HEK293T (cell line): ENCODE results near the gene GJB4.

Experiments used
- CTCF ChIA-PET: fragments of 350-600 bp; formaldehyde crosslinking; extraction: SDS; loops from one replicate; lab custom pipeline; 2021; ENCODE audit warnings: antibody characterized with exemption, inconsistent platforms; lab: Yijun Ruan, JAX
- POLR2A ChIA-PET: fragments of 350-600 bp; formaldehyde crosslinking; extraction: SDS; loops from one replicate; lab custom pipeline; 2020; ENCODE audit warnings: antibody characterized with exemption, inconsistent platforms; lab: Yijun Ruan, JAX
- DNase-seq: peaks from one replicate; pipeline ENCODE4 v3.0.0; 2012; ENCODE audit warnings: mixed read lengths; ENCODE audit errors: extremely low spot score
- ARNT ChIP-seq: fragments of 450-650 bp; IDR thresholded peaks from 2 replicates; pipeline ENCODE4 v1.6.1; 2017; ENCODE audit warnings: mild to moderate bottlenecking
- BHLHE40 ChIP-seq: fragments of 450-650 bp; IDR thresholded peaks from 2 replicates; pipeline ENCODE4 v1.6.1; 2016; ENCODE audit warnings: mild to moderate bottlenecking, moderate library complexity, borderline replicate concordance
- CTBP1 ChIP-seq: fragments of 450-650 bp; IDR thresholded peaks from 2 replicates; pipeline ENCODE4 v1.6.1; 2016; ENCODE audit warnings: borderline replicate concordance
- ELF4 ChIP-seq: fragments of 450-650 bp; IDR thresholded peaks from 2 replicates; pipeline ENCODE4 v1.6.1; 2017; ENCODE audit warnings: antibody characterized with exemption
- FOXA1 ChIP-seq: fragments of 450-650 bp; IDR thresholded peaks from 2 replicates; pipeline ENCODE4 v1.6.1; 2016; ENCODE audit warnings: mild to moderate bottlenecking
- FOXK2 ChIP-seq: fragments of 450-650 bp; IDR thresholded peaks from 2 replicates; pipeline ENCODE4 v1.6.1; 2016; ENCODE audit warnings: mild to moderate bottlenecking
- FOXM1 ChIP-seq: fragments of 450-650 bp; IDR thresholded peaks from 2 replicates; pipeline ENCODE4 v1.6.1; 2017; ENCODE audit warnings: mild to moderate bottlenecking, borderline replicate concordance
- HDGF ChIP-seq: fragments of 450-650 bp; IDR thresholded peaks from 2 replicates; pipeline ENCODE4 v1.6.1; 2017; ENCODE audit warnings: antibody characterized with exemption, borderline replicate concordance
- L3MBTL2 ChIP-seq: fragments of 450-650 bp; conservative IDR thresholded peaks from 2 replicates; pipeline ENCODE4 v1.6.1; 2016; ENCODE audit warnings: mild to moderate bottlenecking
- LEF1 ChIP-seq: fragments of 450-650 bp; IDR thresholded peaks from 2 replicates; pipeline ENCODE4 v1.6.1; 2017; ENCODE audit warnings: mild to moderate bottlenecking, borderline replicate concordance
- NFRKB ChIP-seq: fragments of 450-650 bp; IDR thresholded peaks from 2 replicates; pipeline ENCODE4 v1.6.1; 2016; ENCODE audit warnings: mild to moderate bottlenecking, moderate library complexity
- SP1 ChIP-seq: fragments of 450-650 bp; IDR thresholded peaks from 2 replicates; pipeline ENCODE4 v1.6.1; 2017
- SUZ12 ChIP-seq: fragments of 450-650 bp; IDR thresholded peaks from 2 replicates; pipeline ENCODE4 v1.6.1; 2016; ENCODE audit warnings: mild to moderate bottlenecking
- TARDBP ChIP-seq: fragments of 450-650 bp; IDR thresholded peaks from 2 replicates; pipeline ENCODE4 v1.6.1; 2016
- ZNF384 ChIP-seq: fragments of 450-650 bp; IDR thresholded peaks from 2 replicates; pipeline ENCODE4 v1.6.1; 2016
- TF ChIP-seq, protein P1 (sequence below): fragments of 450-650 bp; IDR thresholded peaks from 2 replicates; pipeline ENCODE4 v1.6.1; 2016

GJB4 gene

DNA sequence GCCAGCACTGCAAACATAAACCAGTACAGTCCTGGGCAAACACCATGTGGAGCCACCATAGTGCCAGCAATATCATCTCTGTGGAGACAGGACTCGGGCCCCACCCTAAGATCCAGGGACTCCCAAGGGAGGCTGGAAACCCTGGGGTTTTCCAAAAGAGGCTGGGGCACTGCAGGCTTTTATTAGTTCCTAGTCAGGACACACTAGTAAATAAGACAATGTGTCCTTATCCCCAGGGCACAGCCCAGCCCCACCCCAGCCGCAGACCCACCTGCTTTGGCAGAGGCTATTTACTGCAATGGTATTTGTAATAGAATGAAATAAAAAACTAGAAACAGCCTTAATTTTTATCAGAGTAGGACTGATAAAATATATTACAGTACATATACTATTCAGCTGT is 21.0 kb downstream of the GJB4 start:
- ChIA-PET POLR2A (no interaction called here), CTCF (no interaction called here)
- no peak for DNase-seq
- TF ChIP-seq ZNF384 (no peak), FOXM1 (no peak), ELF4 (no peak), LEF1 (no peak), SP1 (no peak), CTBP1 (no peak), ARNT (no peak), BHLHE40 (no peak), FOXK2 (no peak), SUZ12 (no peak), NFRKB (no peak), TARDBP (no peak), L3MBTL2 (no peak), FOXA1 (no peak), HDGF (no peak)
- TF ChIP-seq, protein P1, sequence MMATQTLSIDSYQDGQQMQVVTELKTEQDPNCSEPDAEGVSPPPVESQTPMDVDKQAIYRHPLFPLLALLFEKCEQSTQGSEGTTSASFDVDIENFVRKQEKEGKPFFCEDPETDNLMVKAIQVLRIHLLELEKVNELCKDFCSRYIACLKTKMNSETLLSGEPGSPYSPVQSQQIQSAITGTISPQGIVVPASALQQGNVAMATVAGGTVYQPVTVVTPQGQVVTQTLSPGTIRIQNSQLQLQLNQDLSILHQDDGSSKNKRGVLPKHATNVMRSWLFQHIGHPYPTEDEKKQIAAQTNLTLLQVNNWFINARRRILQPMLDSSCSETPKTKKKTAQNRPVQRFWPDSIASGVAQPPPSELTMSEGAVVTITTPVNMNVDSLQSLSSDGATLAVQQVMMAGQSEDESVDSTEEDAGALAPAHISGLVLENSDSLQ, result no peak

DNA sequence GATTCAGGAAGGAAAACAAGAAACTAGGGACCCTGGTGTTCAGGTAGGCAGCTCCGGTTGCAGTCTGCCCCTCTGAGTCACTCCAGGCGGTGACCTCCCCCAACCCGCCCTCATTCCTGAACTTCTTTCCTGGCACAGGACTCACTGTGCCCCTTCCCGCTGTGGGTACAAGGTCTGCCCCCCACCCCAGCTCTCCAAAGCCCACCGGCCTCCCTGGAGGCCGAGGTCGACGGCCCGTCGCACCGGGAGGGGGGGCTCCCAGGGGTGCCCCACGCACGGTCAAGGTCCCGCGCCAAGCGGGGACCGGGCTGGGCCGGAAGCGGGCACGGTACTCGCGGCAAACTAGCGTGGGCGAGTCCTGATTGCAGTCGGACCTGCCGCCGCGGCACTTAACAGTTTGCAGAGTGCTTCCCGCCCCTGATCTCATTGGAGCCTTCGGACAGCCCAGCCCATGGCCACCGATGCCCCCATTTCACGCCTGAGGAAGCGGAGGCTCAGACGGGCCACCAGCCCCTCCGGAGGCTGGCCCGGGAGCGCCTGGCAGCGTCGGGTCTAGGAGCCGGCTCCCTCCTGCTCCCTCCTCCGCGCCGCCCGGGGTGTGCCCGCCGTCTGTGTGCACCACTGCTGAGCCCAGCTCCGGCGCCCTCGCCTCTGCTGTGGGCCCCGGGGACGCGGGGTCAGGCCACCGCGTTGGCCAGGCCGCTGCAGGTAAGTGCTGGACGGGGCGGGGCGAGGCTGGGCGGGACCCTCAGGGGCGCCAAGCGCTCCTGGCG is 21.7 kb downstream of the GJB4 start, which contains the start of gene GJB3:
Gene GJB3, plus strand, starts transcription at position 144 of the 773 bp plus-strand sequence. CDS start 3,549 bp downstream, outside the sequence.
- POLR2A ChIA-PET, result no interaction called here
- no peak for DNase-seq
- TF ChIP-seq TARDBP (no peak), NFRKB (no peak), FOXA1 (no peak), SUZ12 (no peak), LEF1 (no peak), FOXM1 (no peak), L3MBTL2 (no peak), SP1 (no peak)
- TF ChIP-seq, protein P1, result no peak
- CTCF ChIA-PET, result interaction anchor here (1.1 kb wide), 1 partner anchor 71 kb away, joined by 6 read pairs; no protein-coding TSS in a partner anchor

DNA sequence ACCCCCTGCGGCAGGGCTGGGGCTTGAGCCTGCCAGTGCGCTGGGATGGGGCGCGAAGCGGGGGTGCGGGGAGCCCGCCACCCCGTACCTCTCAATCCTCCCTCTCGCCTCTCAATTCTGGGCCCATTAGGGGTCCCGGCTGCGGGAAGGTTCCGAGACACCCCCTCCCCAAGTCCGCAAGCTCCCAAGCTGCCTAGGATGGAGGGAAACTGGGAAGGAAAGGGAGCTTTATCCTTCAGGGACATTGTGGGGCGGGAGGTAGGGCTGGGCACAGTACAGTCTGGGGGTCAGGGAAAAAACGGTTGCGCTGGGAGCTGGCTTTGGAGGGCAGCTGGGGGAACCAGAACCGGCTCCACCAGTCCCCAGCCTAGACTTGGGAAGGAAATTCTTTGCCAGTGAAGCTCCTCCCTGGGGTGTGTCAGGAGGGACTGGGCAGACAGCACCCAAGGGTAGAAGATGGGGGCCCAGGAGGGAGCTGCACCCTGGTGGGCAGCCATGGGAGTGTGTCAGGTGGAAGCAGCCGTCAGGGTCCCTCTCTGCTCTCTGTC is 22.4 kb downstream of the GJB4 start:
- TF ChIP-seq SP1 (no peak), SUZ12 (no peak), L3MBTL2 (no peak), FOXK2 (no peak), ZNF384 (no peak), FOXM1 (no peak)
- ChIA-PET CTCF (interaction anchor here (1.1 kb wide), 1 partner anchor 71 kb away, joined by 6 read pairs; no protein-coding TSS in a partner anchor), POLR2A (no interaction called here)
- DNase-seq, result no peak

DNA sequence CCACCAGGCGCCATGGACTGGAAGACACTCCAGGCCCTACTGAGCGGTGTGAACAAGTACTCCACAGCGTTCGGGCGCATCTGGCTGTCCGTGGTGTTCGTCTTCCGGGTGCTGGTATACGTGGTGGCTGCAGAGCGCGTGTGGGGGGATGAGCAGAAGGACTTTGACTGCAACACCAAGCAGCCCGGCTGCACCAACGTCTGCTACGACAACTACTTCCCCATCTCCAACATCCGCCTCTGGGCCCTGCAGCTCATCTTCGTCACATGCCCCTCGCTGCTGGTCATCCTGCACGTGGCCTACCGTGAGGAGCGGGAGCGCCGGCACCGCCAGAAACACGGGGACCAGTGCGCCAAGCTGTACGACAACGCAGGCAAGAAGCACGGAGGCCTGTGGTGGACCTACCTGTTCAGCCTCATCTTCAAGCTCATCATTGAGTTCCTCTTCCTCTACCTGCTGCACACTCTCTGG is 25.2 kb downstream of the GJB4 start:
- no peak for DNase-seq
- POLR2A ChIA-PET, result no interaction called here
- CTCF ChIA-PET, result no interaction called here
- TF ChIP-seq ELF4, result no peak

DNA sequence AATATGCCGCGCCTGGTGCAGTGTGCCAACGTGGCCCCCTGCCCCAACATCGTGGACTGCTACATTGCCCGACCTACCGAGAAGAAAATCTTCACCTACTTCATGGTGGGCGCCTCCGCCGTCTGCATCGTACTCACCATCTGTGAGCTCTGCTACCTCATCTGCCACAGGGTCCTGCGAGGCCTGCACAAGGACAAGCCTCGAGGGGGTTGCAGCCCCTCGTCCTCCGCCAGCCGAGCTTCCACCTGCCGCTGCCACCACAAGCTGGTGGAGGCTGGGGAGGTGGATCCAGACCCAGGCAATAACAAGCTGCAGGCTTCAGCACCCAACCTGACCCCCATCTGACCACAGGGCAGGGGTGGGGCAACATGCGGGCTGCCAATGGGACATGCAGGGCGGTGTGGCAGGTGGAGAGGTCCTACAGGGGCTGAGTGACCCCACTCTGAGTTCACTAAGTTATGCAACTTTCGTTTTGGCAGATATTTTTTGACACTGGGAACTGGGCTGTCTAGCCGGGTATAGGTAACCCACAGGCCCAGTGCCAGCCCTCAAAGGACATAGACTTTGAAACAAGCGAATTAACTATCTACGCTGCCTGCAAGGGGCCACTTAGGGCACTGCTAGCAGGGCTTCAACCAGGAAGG is 25.8 kb downstream of the GJB4 start:
- POLR2A ChIA-PET, result no interaction called here
- DNase-seq, result no peak

More for the DNA sequence above, 25.8 kb downstream of the GJB4 start:
- CTCF ChIA-PET, result no interaction called here
- TF ChIP-seq SP1 (no peak), FOXA1 (no peak), HDGF (no peak), LEF1 (no peak), ELF4 (no peak), CTBP1 (no peak), NFRKB (no peak), BHLHE40 (no peak), ARNT (no peak), FOXK2 (no peak)
- TF ChIP-seq, protein P1, result no peak
